Tibial nerve (tissue), 4 donors: ENCODE data around the gene BDH1. TPM values are rescaled to one million over a fixed set of nuclear protein-coding genes. Genes with fewer than 3 reads are reported as not detected.
"Not testable (repeated sequence)": the region's sequence is repeated elsewhere in the genome, so short reads cannot be mapped to it uniquely, and the experiment has no call there.

Experiments
- DNase-seq, 2 donors: peaks; one replicate each; pipeline ENCODE4 v3.0.0-alpha.2; 2019; ENCODE audit warnings: low spot score in 2 of 2
- H3K27ac ChIP-seq, 4 donors: fragments of 200-600 bp; sonication (generic) in 3 of 4; one replicate each; pipeline ENCODE4 v1.5.1; 2017 to 2019; ENCODE audit warnings: mild to moderate bottlenecking in 1 of 4
- H3K27me3 ChIP-seq, 2 donors: fragments of 200-600 bp; sonication (generic) in 1 of 2; one replicate each; pipeline versions ENCODE4 v1.5.1 to v1.6.0; 2017 to 2019
- H3K36me3 ChIP-seq, 3 donors: fragments of 200-600 bp; sonication (generic); one replicate each; pipeline ENCODE4 v1.5.1; 2018 to 2019
- H3K4me1 ChIP-seq, 4 donors: fragments of 200-600 bp; sonication (generic) in 3 of 4; one replicate each; pipeline ENCODE4 v1.5.1; 2017 to 2019
- H3K4me3 ChIP-seq, 4 donors: fragments of 200-600 bp; sonication (generic) in 3 of 4; one replicate each; pipeline ENCODE4 v1.5.1; 2017 to 2019; ENCODE audit warnings: mild to moderate bottlenecking in 1 of 4, moderate library complexity in 1 of 4
- H3K9me3 ChIP-seq, 4 donors: fragments of 200-600 bp; sonication (generic) in 3 of 4; one replicate each; pipeline ENCODE4 v1.5.1; 2017 to 2019
- EP300 ChIP-seq, 2 donors: sonication (generic); formaldehyde crosslinking; IDR thresholded peaks; one replicate each; pipeline ENCODE4 v1.6.1; 2017; ENCODE audit warnings: antibody characterized with exemption in 2 of 2, mild to moderate bottlenecking in 1 of 2
- POLR2A ChIP-seq, 2 donors: fragments of 450-650 bp; IDR thresholded peaks; one replicate each; pipeline ENCODE4 v1.6.1; 2017; ENCODE audit warnings: antibody characterized with exemption in 2 of 2, mild to moderate bottlenecking in 2 of 2, moderate library complexity in 2 of 2
- WGBS, 2 donors: methylation state at CpG; one replicate each; pipeline ENCODE4 v1.1.5; 2018; 5-methylcytosine and 5-hydroxymethylcytosine counted together
- total RNA-seq, 4 donors: library from RNA; depleted of rRNA; stranded (reverse); fragments of >200 nt; gene quantifications; one replicate each; pipeline ENCODE4 v1.1.0, GENCODE V29; 2016
- TF ChIP-seq, protein P1 (sequence below), 5 experiments: fragments of 200-600 bp in 3 of 5; fragments of 450-650 bp in 2 of 5; sonication (generic) in 3 of 5; IDR thresholded peaks; one replicate each; pipeline ENCODE4 v1.5.1; 2016 to 2019; ENCODE audit warnings: antibody characterized with exemption in 5 of 5, mild to moderate bottlenecking in 3 of 5, moderate library complexity in 2 of 5

The BDH1 gene
- total RNA-seq, 4 donors from 2014 or later: 15.1 to 24.3 (median 18.7) TPM

DNA sequence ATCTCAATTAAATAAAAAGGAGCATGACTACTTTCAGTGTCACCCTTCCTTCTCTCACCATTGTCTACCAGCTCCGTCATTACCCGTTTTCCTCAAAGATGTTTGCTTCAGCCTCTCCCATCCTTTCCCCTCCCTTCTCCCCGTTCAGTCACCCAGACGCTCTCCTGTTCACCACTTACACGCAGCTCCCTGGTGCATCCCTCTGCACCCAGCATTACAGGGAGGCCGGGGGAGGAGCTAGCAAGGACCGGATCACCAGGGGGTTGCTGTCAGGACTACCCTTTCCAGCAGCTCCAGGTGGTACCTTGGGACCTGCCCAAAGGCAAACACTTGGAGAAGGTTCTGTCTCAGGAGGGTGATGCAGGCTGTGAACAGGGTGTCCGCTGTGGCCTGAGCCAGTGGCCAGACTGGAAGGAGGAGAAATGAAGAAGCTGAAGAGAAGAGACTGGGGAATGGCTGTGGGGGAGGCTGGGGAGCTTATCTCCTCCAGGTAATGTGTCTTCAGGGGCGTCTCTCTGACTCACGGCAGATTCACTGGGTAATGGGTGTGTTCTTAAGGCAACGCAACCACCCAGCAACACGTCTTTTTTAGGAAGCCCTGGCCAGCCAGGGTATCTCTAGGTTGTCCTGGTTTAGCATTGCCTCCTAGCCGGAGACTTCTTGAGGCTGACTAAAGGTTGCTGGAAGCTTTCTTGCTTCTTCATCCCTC is 21.8 kb upstream of the BDH1 start:
- Histone ChIP-seq H3K4me3 (no peak overlapping the region), H3K27ac (no peak overlapping the region), H3K36me3 (peaks cover 0 to 40% (median 0%) of the 10 kb centered on the region in 3 donors), H3K4me1 (no peaks in the 10 kb centered on the region), H3K27me3 (no peaks in the 10 kb centered on the region), H3K9me3 (peaks cover 0 to 3% (median 0%) of the 10 kb centered on the region in 4 donors)
- no peak for DNase-seq
- TF ChIP-seq, protein P1, sequence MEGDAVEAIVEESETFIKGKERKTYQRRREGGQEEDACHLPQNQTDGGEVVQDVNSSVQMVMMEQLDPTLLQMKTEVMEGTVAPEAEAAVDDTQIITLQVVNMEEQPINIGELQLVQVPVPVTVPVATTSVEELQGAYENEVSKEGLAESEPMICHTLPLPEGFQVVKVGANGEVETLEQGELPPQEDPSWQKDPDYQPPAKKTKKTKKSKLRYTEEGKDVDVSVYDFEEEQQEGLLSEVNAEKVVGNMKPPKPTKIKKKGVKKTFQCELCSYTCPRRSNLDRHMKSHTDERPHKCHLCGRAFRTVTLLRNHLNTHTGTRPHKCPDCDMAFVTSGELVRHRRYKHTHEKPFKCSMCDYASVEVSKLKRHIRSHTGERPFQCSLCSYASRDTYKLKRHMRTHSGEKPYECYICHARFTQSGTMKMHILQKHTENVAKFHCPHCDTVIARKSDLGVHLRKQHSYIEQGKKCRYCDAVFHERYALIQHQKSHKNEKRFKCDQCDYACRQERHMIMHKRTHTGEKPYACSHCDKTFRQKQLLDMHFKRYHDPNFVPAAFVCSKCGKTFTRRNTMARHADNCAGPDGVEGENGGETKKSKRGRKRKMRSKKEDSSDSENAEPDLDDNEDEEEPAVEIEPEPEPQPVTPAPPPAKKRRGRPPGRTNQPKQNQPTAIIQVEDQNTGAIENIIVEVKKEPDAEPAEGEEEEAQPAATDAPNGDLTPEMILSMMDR (IDR thresholded peaks at IDR 0.05): no peak
- 90 to 91% methylated on average over 13 of the region's 13 CpGs for WGBS, 2 donors

GRCh38 chr3:197576838-197577237 is 21.1 kb upstream of the BDH1 start:
- H3K4me1 ChIP-seq: no peaks in the 10 kb centered on the region
- peaks cover 0 to 40% (median 0%) of the 10 kb centered on the region in 3 donors for H3K36me3 ChIP-seq
- H3K27ac ChIP-seq: no peak overlapping the region
- peaks cover 0 to 3% (median 0%) of the 10 kb centered on the region in 4 donors for H3K9me3 ChIP-seq
- WGBS, 2 donors: 79 to 86% methylated on average over 8 of the region's 8 CpGs
- TF ChIP-seq EP300 (IDR thresholded peaks at IDR 0.05): no peak
- TF ChIP-seq POLR2A (IDR thresholded peaks at IDR 0.05): no peak
- TF ChIP-seq, protein P1 (IDR thresholded peaks at IDR 0.05): no peak
- H3K27me3 ChIP-seq: no peaks in the 10 kb centered on the region
- DNase-seq: no peak
- H3K4me3 ChIP-seq: no peak overlapping the region

DNA sequence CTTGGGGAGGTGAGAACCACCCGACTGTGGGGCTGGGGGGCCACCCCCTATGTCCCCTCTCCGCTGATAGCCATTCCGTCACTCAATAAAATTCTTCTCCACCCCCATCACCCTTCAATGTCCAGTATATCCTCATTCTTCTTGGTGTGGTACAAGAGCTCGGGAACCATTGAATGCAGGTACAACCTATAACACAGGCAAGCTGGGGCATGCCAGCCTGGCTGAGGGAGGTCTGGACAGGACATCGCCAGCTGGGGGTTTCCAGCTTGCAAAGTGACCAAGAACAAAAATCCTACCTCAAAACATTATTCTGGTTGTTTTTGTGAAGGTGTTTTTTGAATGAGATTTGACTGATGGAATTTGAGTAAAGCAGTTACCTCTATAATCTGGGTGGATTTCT is 19.6 kb upstream of the BDH1 start:
- 83 to 84% methylated on average over 5 of the region's 5 CpGs for WGBS, 2 donors
- DNase-seq: no peak
- Histone ChIP-seq H3K4me1 (no peaks in the 10 kb centered on the region), H3K9me3 (peaks cover 0 to 3% (median 0%) of the 10 kb centered on the region in 4 donors), H3K27ac (no peak overlapping the region), H3K27me3 (no peaks in the 10 kb centered on the region), H3K36me3 (peaks cover 0 to 33% (median 0%) of the 10 kb centered on the region in 3 donors), H3K4me3 (no peak overlapping the region)
- TF ChIP-seq, protein P1 (IDR thresholded peaks at IDR 0.05): no peak
- TF ChIP-seq POLR2A (IDR thresholded peaks at IDR 0.05): no peak
- no peak for TF ChIP-seq EP300 (IDR thresholded peaks at IDR 0.05)

GRCh38 chr3:197574396-197574991 is 18.7 kb upstream of the BDH1 start:
- H3K4me1 ChIP-seq, H3K9me3 ChIP-seq, H3K4me3 ChIP-seq, H3K27ac ChIP-seq, H3K27me3 ChIP-seq, DNase-seq: not testable (repeated sequence)
- peaks cover 0 to 30% (median 0%) of the 10 kb centered on the region in 3 donors for H3K36me3 ChIP-seq
- 24 to 34% methylated on average over 4 of the region's 4 CpGs for WGBS, 2 donors

GRCh38 chr3:197573048-197573767 is 17.4 kb upstream of the BDH1 start:
- Histone ChIP-seq H3K9me3 (no peaks in the 10 kb centered on the region), H3K27ac (no peak overlapping the region), H3K36me3 (peaks cover 0 to 18% (median 0%) of the 10 kb centered on the region in 3 donors), H3K4me3 (no peak overlapping the region), H3K4me1 (no peaks in the 10 kb centered on the region), H3K27me3 (no peaks in the 10 kb centered on the region)
- DNase-seq: no peak
- TF ChIP-seq POLR2A (IDR thresholded peaks at IDR 0.05): no peak
- TF ChIP-seq EP300 (IDR thresholded peaks at IDR 0.05): no peak
- TF ChIP-seq, protein P1 (IDR thresholded peaks at IDR 0.05): no peak
- 78 to 82% methylated on average over 6 of the region's 6 CpGs for WGBS, 2 donors

DNA sequence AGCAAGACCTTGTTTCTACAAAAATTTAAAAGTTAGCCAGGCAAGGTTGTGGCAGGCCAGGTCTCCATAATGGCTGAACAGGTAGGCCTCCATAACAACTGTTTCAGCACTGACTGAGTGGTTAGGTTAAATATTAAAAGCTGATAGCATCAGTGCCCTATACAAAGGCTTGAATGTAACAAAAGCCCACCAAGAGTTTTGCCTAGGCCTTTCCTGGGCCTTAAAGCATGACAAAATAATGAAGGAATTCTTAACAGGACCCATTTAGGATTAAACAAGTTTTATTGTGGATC is 16.1 kb upstream of the BDH1 start:
- not testable (repeated sequence) for H3K36me3 ChIP-seq, H3K4me3 ChIP-seq, H3K27ac ChIP-seq, H3K9me3 ChIP-seq, DNase-seq, H3K4me1 ChIP-seq, H3K27me3 ChIP-seq

- not testable (repeated sequence) for H3K4me1 ChIP-seq, H3K9me3 ChIP-seq, H3K4me3 ChIP-seq, H3K36me3 ChIP-seq, H3K27ac ChIP-seq, DNase-seq, H3K27me3 ChIP-seq
- WGBS, 2 donors: 90 to 94% methylated on average over 4 of the region's 4 CpGs
These were observed 15.5 kb upstream of the BDH1 start for GRCh38 chr3:197571074-197571879.

- not testable (repeated sequence) for DNase-seq, H3K4me3 ChIP-seq, H3K9me3 ChIP-seq, H3K27ac ChIP-seq, H3K4me1 ChIP-seq, H3K27me3 ChIP-seq, H3K36me3 ChIP-seq
- WGBS, 2 donors: 73 to 84% methylated on average over 2 of the region's 2 CpGs
These were observed 13.7 kb upstream of the BDH1 start for GRCh38 chr3:197569433-197569832.
